Pulmonary artery endothelial cell (primary cell): ENCODE measurements around the gene TMED1. TPM values are rescaled to one million over a fixed set of nuclear protein-coding genes. Genes with fewer than 3 reads are reported as not detected.

ENCODE experiments used
- DNase-seq: peaks from one replicate; pipeline ENCODE4 v3.0.0-alpha.2; 2011; ENCODE audit warnings: low read depth, low spot score
- total RNA-seq: library from RNA; depleted of rRNA; stranded (reverse); fragments of >200 nt; gene quantifications from 2 replicates; pipeline ENCODE4 v1.2.3, GENCODE V29; 2014

TMED1 gene
- total RNA-seq, 1 donor from 2014 or later = 39.4 TPM

- no peak for DNase-seq
Observed at GRCh38 chr19:10811391-10812111, 24.5 kb downstream of the TMED1 start.

- no peak for DNase-seq
Observed at GRCh38 chr19:10809651-10810285, 26.2 kb downstream of the TMED1 start.

- no peak for DNase-seq
Observed at GRCh38 chr19:10808937-10809649, 26.9 kb downstream of the TMED1 start.

- no peak for DNase-seq
Observed at GRCh38 chr19:10805758-10806247, 30.2 kb downstream of the TMED1 start.

GRCh38 chr19:10805065-10805757 lies 30.8 kb downstream of the TMED1 start:
- no peak for DNase-seq

- no peak for DNase-seq
Observed at GRCh38 chr19:10803252-10803651, 32.8 kb downstream of the TMED1 start.

- no peak for DNase-seq
Observed at GRCh38 chr19:10802479-10802878, 33.5 kb downstream of the TMED1 start.

GRCh38 chr19:10800488-10800887 lies 35.5 kb downstream of the TMED1 start:
- peak; percentile 11 for DNase-seq

GRCh38 chr19:10797541-10798256 lies 38.3 kb downstream of the TMED1 start:
- peak; percentile 17 for DNase-seq

GRCh38 chr19:10797078-10797477 lies 38.9 kb downstream of the TMED1 start:
- DNase-seq = no peak

- no peak for DNase-seq
Observed at GRCh38 chr19:10796653-10797052, 39.4 kb downstream of the TMED1 start.

- DNase-seq = no peak
Observed at GRCh38 chr19:10789866-10790265, 46.1 kb downstream of the TMED1 start.

- no peak for DNase-seq
Observed at GRCh38 chr19:10788146-10788545, 47.9 kb downstream of the TMED1 start.

GRCh38 chr19:10784257-10784656 lies 51.8 kb downstream of the TMED1 start:
- DNase-seq = no peak

GRCh38 chr19:10782795-10783194 lies 53.2 kb downstream of the TMED1 start:
- DNase-seq = no peak

Other genes starting within 250 kb of the TMED1 start
- not detected in 2 replicates for gene AP1M2, start 248.9 kb downstream of the TMED1 start, total RNA-seq
- gene SLC44A2, start 210.7 kb downstream of the TMED1 start, total RNA-seq = 27.3 and 31.0 TPM in 2 replicates
- 148 and 178 TPM in 2 replicates for gene ILF3, start 181.9 kb downstream of the TMED1 start, total RNA-seq
- 34.6 and 42.4 TPM in 2 replicates for gene QTRT1, start 134.8 kb downstream of the TMED1 start, total RNA-seq
- gene DNM2, start 118.1 kb downstream of the TMED1 start, total RNA-seq = 116 and 131 TPM in 2 replicates
- gene C19orf38, start 12.2 kb upstream of the TMED1 start, total RNA-seq = not detected in 2 replicates
- 25.7 and 32.2 TPM in 2 replicates for gene CARM1, start 35.3 kb upstream of the TMED1 start, total RNA-seq
- gene YIPF2, start 92.4 kb upstream of the TMED1 start, total RNA-seq = 98.3 and 109 TPM in 2 replicates
- 28.7 and 38.0 TPM in 2 replicates for gene TIMM29, start 92.6 kb upstream of the TMED1 start, total RNA-seq
- gene SMARCA4, start 124.8 kb upstream of the TMED1 start, total RNA-seq = 92.4 and 92.8 TPM in 2 replicates